Lower leg skin (tissue), 4 donors: ENCODE results near the gene CFAP299. TPM values are rescaled to one million over a fixed set of nuclear protein-coding genes. Genes with fewer than 3 reads are reported as not detected.

Experiments used
- DNase-seq, 2 donors: peaks; one replicate each; pipeline ENCODE4 v3.0.0-alpha.2; 2019; ENCODE audit warnings: low spot score in 2 of 2
- H3K4me3 ChIP-seq: fragments of 200-600 bp; sonication (generic); 2 replicates; pipeline ENCODE4 v1.5.1; 2017; ENCODE audit warnings: mild to moderate bottlenecking, low read depth; ENCODE audit not compliant: poor library complexity, severe bottlenecking
- CTCF ChIP-seq, 3 donors: fragments of 450-650 bp; IDR thresholded peaks; one replicate each; pipeline ENCODE4 v1.5.1; 2016; ENCODE audit warnings: antibody characterized with exemption in 3 of 3, mild to moderate bottlenecking in 3 of 3, moderate library complexity in 2 of 3
- POLR2A ChIP-seq, 2 donors: fragments of 450-650 bp; IDR thresholded peaks; one replicate each; pipeline ENCODE4 v1.6.1; 2016 to 2017; ENCODE audit warnings: antibody characterized with exemption in 2 of 2, mild to moderate bottlenecking in 1 of 2, moderate library complexity in 1 of 2
- WGBS, 2 donors: methylation state at CpG; one replicate each; pipeline ENCODE4 v1.1.5; 2018; 5-methylcytosine and 5-hydroxymethylcytosine counted together
- intact Hi-C: fragments of 100-400 bp; cut with DNase I; formaldehyde crosslinking; loops from one replicate; pipeline ENCODE4 v1.15.0; 2023; ENCODE audit warnings: low total_unique reads
- total RNA-seq, 4 donors: library from RNA; depleted of rRNA; stranded (reverse); fragments of >200 nt; gene quantifications; one replicate each; pipeline ENCODE4 v1.1.0, GENCODE V29; 2016

The CFAP299 gene
- total RNA-seq, 4 donors from 2014 or later, result not detected

- WGBS, 2 donors, result 97% methylated on average over 2 of the region's 2 CpGs
- TF ChIP-seq POLR2A (IDR thresholded peaks at IDR 0.05) (no peak), CTCF (IDR thresholded peaks at IDR 0.05) (no peak)
Observed at GRCh38 chr4:80542747-80543146, 207.2 kb downstream of the CFAP299 start.

GRCh38 chr4:80560337-80560736, 224.8 kb downstream of the CFAP299 start:
- WGBS, 2 donors, result 85 to 91% methylated on average over 3 of the region's 3 CpGs

More at GRCh38 chr4:80542747-80543146, 207.2 kb downstream of the CFAP299 start:
- no peak overlapping the region for H3K4me3 ChIP-seq
- intact Hi-C loops, result no loop called here
- DNase-seq, result no peak

GRCh38 chr4:80566203-80566872, 230.8 kb downstream of the CFAP299 start:
- no peak overlapping the region for H3K4me3 ChIP-seq
- intact Hi-C loops, result no loop called here
- no peak for DNase-seq
- 62 to 72% methylated on average over 5 of the region's 5 CpGs for WGBS, 2 donors
- TF ChIP-seq CTCF (IDR thresholded peaks at IDR 0.05), result no peak
- TF ChIP-seq POLR2A (IDR thresholded peaks at IDR 0.05), result no peak

More at GRCh38 chr4:80560337-80560736, 224.8 kb downstream of the CFAP299 start:
- H3K4me3 ChIP-seq, result no peak overlapping the region
- peak in 1 of 2 donors; percentile 81 for DNase-seq
- intact Hi-C loops, result no loop called here
- TF ChIP-seq POLR2A (IDR thresholded peaks at IDR 0.05), result no peak
- TF ChIP-seq CTCF (IDR thresholded peaks at IDR 0.05), result no peak

- no peak overlapping the region for H3K4me3 ChIP-seq
- no peak for TF ChIP-seq CTCF (IDR thresholded peaks at IDR 0.05)
- TF ChIP-seq POLR2A (IDR thresholded peaks at IDR 0.05), result no peak
- no peak for DNase-seq
- intact Hi-C loops, result no loop called here
- 86 to 95% methylated on average over 1 of the region's 1 CpG for WGBS, 2 donors
Observed at GRCh38 chr4:80568891-80569290, 233.4 kb downstream of the CFAP299 start.

- WGBS, 2 donors, result 12 to 24% methylated on average over 1 of the region's 1 CpG
- no peak for DNase-seq
- no peak overlapping the region for H3K4me3 ChIP-seq
- no peak for TF ChIP-seq POLR2A (IDR thresholded peaks at IDR 0.05)
- intact Hi-C loops, result no loop called here
Observed at GRCh38 chr4:80576796-80577195, 241.3 kb downstream of the CFAP299 start.

GRCh38 chr4:80578001-80578400, 242.5 kb downstream of the CFAP299 start:
- WGBS, 2 donors, result 73 to 85% methylated on average over 1 of the region's 1 CpG
- intact Hi-C loops, result no loop called here
- TF ChIP-seq CTCF (IDR thresholded peaks at IDR 0.05), result no peak
- TF ChIP-seq POLR2A (IDR thresholded peaks at IDR 0.05), result no peak
- no peak overlapping the region for H3K4me3 ChIP-seq
- no peak for DNase-seq
